Panc1 (cell line): Measurements from ENCODE around the gene SPARC. TPM values are rescaled to one million over a fixed set of nuclear protein-coding genes. Genes with fewer than 3 reads are reported as not detected.
A peak's percentile ranks its signal among the peaks of the same experiment; 100 is the strongest.

Experiments used
- ATAC-seq: fragments of 200-7000 bp; cut with Tn5 transposase; 2 replicates; pipeline ENCODE4 v1.9.1; 2020; ENCODE audit warnings: mild to moderate bottlenecking, moderate library complexity
- BruUV-seq: library from RNA; stranded (reverse); fragments of 400-500 nt; replicated peaks from 2 replicates; lab custom pipeline; 2021; lab: Mats Ljungman, UMichigan
- CTCF ChIA-PET: fragments of 300-600 bp; sonication (Branson Sonifier 250); formaldehyde crosslinking; loops from one replicate; lab custom pipeline; 2022; ENCODE audit warnings: antibody characterized with exemption; lab: Charles Lee
- POLR2A ChIA-PET: fragments of 300-600 bp; sonication (Branson Sonifier 250); formaldehyde crosslinking; loops from one replicate; lab custom pipeline; 2022; ENCODE audit warnings: antibody characterized with exemption; lab: Charles Lee
- DNase-seq: peaks from one replicate; pipeline ENCODE4 v3.0.0-alpha.2; 2010; ENCODE audit warnings: low read depth, low spot score
- H3K27ac ChIP-seq: 2 replicates; pipeline ENCODE4 v1.5.1; 2011; ENCODE audit warnings: mild to moderate bottlenecking, low read length, inconsistent platforms
- H3K27me3 ChIP-seq: fragments of 200-500 bp; sonication (Bioruptor generic); 2 replicates; pipeline ENCODE4 v1.6.0; 2014; ENCODE audit warnings: low read length, inconsistent platforms; ENCODE audit not compliant: control insufficient read depth, insufficient read depth
- H3K36me3 ChIP-seq: fragments of 200-500 bp; sonication (Bioruptor generic); 2 replicates; pipeline ENCODE4 v1.5.1; 2014; ENCODE audit warnings: inconsistent platforms, mild to moderate bottlenecking, low read length, moderate library complexity; ENCODE audit not compliant: control insufficient read depth, insufficient read depth
- H3K4me1 ChIP-seq: 2 replicates; pipeline ENCODE4 v1.5.1; 2011; ENCODE audit warnings: inconsistent platforms, mild to moderate bottlenecking, low read length, moderate library complexity; ENCODE audit not compliant: control insufficient read depth, insufficient read depth
- H3K4me3 ChIP-seq, 2 experiments: 2 replicates each; pipeline ENCODE4 v1.5.1; 2011 to 2012; ENCODE audit warnings: low read depth in 2 of 2, low read length in 2 of 2, mild to moderate bottlenecking in 2 of 2, inconsistent platforms in 1 of 2, moderate library complexity in 1 of 2
- H3K9me3 ChIP-seq: fragments of 200-500 bp; sonication (Bioruptor generic); 2 replicates; pipeline ENCODE4 v1.5.1; 2014; ENCODE audit warnings: low read depth, mild to moderate bottlenecking, inconsistent platforms, low read length, moderate library complexity; ENCODE audit not compliant: control insufficient read depth, insufficient read depth
- CTCF ChIP-seq: fragments of 450-650 bp; IDR thresholded peaks from 2 replicates; pipeline ENCODE4 v1.5.1; 2017; ENCODE audit warnings: mild to moderate bottlenecking
- POLR2AphosphoS5 ChIP-seq: IDR thresholded peaks from 2 replicates; pipeline ENCODE4 v1.6.1; 2012; ENCODE audit warnings: mild to moderate bottlenecking, low read depth, low read length, moderate library complexity
- SIN3A ChIP-seq: IDR thresholded peaks from 2 replicates; pipeline ENCODE4 v1.6.1; 2012; ENCODE audit warnings: low read depth, mild to moderate bottlenecking, low read length, moderate library complexity, borderline replicate concordance; ENCODE audit not compliant: insufficient read depth
- TCF7L2 ChIP-seq: IDR thresholded peaks from 2 replicates; pipeline ENCODE4 v1.6.1; 2011; ENCODE audit warnings: mild to moderate bottlenecking, low read depth, low read length, inconsistent platforms
- in situ Hi-C: cut with HindIII; loops from 2 replicates; pipeline ENCODE4 v1.10.0; 2016; ENCODE audit warnings: low sequenced_read_pairs, low pct_unique_long_range_greater_than_20kb
- intact Hi-C: fragments of 100-400 bp; cut with micrococcal nuclease; formaldehyde crosslinking; loops from one replicate; pipeline ENCODE4 v1.10.0; 2022; ENCODE audit not compliant: unreplicated experiment
- total RNA-seq: library from RNA; stranded (reverse); gene quantifications from one replicate; pipeline ENCODE4 v1.2.1, GENCODE V29; 2021; ENCODE audit not compliant: unreplicated experiment
- TF ChIP-seq, protein P1 (sequence below), 2 experiments: IDR thresholded peaks; 2 replicates each; pipeline ENCODE4 v1.6.1; 2011 to 2012; ENCODE audit warnings: low read depth in 2 of 2, control low read depth in 1 of 2, low read length in 1 of 2, mild to moderate bottlenecking in 1 of 2, moderate library complexity in 1 of 2; ENCODE audit not compliant: insufficient read depth in 1 of 2

The SPARC gene
- total RNA-seq, 1 experiment from 2014 or later = 228 TPM

DNA sequence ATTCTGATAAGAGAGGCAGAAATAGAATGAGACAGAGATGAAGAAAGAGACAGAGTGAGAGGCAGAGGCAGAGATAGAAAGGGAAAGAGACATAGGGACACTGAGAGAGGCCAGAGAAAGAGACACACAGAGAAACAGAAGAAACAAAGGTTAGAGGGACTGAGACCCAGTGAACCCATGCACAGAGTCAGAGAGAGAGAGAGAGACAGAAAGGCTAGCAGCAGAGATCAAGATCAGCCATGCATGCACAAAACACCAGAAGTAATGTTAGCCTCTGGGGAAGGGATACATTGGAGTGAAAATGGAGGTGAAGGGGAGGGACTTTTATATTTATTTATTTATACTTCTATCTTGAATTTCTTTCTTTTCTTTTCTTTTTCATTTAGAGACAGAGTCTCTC is 14.1 kb upstream of the SPARC start:
- no TSS peak for BruUV-seq
- intact Hi-C loops = no loop called here
- H3K4me3 ChIP-seq = no peak overlapping the region
- ChIA-PET POLR2A (no interaction called here), CTCF (no interaction called here)
- ATAC-seq (no peak), DNase-seq (no peak)
- H3K27ac ChIP-seq = peak overlapping the region; percentile 58
- peaks cover 28% of the 10 kb centered on the region for H3K4me1 ChIP-seq
- in situ Hi-C loops = no loop called here
- H3K27me3 ChIP-seq = no peaks in the 10 kb centered on the region
- no peaks in the 10 kb centered on the region for H3K36me3 ChIP-seq
- H3K9me3 ChIP-seq = no peaks in the 10 kb centered on the region
- TF ChIP-seq SIN3A = no peak
- TF ChIP-seq, protein P1, sequence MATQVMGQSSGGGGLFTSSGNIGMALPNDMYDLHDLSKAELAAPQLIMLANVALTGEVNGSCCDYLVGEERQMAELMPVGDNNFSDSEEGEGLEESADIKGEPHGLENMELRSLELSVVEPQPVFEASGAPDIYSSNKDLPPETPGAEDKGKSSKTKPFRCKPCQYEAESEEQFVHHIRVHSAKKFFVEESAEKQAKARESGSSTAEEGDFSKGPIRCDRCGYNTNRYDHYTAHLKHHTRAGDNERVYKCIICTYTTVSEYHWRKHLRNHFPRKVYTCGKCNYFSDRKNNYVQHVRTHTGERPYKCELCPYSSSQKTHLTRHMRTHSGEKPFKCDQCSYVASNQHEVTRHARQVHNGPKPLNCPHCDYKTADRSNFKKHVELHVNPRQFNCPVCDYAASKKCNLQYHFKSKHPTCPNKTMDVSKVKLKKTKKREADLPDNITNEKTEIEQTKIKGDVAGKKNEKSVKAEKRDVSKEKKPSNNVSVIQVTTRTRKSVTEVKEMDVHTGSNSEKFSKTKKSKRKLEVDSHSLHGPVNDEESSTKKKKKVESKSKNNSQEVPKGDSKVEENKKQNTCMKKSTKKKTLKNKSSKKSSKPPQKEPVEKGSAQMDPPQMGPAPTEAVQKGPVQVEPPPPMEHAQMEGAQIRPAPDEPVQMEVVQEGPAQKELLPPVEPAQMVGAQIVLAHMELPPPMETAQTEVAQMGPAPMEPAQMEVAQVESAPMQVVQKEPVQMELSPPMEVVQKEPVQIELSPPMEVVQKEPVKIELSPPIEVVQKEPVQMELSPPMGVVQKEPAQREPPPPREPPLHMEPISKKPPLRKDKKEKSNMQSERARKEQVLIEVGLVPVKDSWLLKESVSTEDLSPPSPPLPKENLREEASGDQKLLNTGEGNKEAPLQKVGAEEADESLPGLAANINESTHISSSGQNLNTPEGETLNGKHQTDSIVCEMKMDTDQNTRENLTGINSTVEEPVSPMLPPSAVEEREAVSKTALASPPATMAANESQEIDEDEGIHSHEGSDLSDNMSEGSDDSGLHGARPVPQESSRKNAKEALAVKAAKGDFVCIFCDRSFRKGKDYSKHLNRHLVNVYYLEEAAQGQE (IDR thresholded peaks at IDR 0.05; ENCODE audit: insufficient read depth in 1 of 2, low read depth in 2 of 2, low read length in 1 of 2) = no peak
- TF ChIP-seq CTCF = no peak
- TF ChIP-seq POLR2AphosphoS5 = no peak
- no peak for TF ChIP-seq TCF7L2

- POLR2A ChIA-PET = interaction anchor here (0.7 kb wide), 1 partner anchor 71 kb away, joined by 4 read pairs; no protein-coding TSS in a partner anchor
- peaks cover 33% of the 10 kb centered on the region for H3K4me1 ChIP-seq
- no TSS peak for BruUV-seq
- peak overlapping the region; percentile 58; the same call in 1 of the 2 replicates for H3K27ac ChIP-seq
- CTCF ChIA-PET = no interaction called here
- ATAC-seq = no peak
- no peaks in the 10 kb centered on the region for H3K27me3 ChIP-seq
- intact Hi-C loops = no loop called here
- H3K36me3 ChIP-seq = no peaks in the 10 kb centered on the region
- TF ChIP-seq, protein P1 (IDR thresholded peaks at IDR 0.05; ENCODE audit: insufficient read depth in 1 of 2, low read depth in 2 of 2, low read length in 1 of 2) = no peak
- TF ChIP-seq TCF7L2 (no peak), CTCF (no peak), POLR2AphosphoS5 (no peak), SIN3A (no peak)
- no peaks in the 10 kb centered on the region for H3K9me3 ChIP-seq
- no peak for DNase-seq
- no peak overlapping the region for H3K4me3 ChIP-seq
- in situ Hi-C loops = no loop called here
Measured at GRCh38 chr5:151700296-151700695, 13.6 kb upstream of the SPARC start.
